PFSK-1 (cell line): ENCODE measurements around the gene ZNF618.

Experiments
- FOXP2 ChIP-seq: optimal IDR thresholded peaks from 2 replicates; pipeline ENCODE3; 2011; ENCODE audit warnings: borderline replicate concordance, control low read depth, inconsistent platforms; ENCODE audit not compliant: insufficient read depth; ENCODE audit errors: extremely low read length, extremely low read depth
- POLR2AphosphoS5 ChIP-seq: IDR thresholded peaks from 2 replicates; pipeline ENCODE4 v1.6.1; 2012; ENCODE audit warnings: low read depth, mild to moderate bottlenecking, control low read depth, low read length, moderate library complexity
- SIN3A ChIP-seq: IDR thresholded peaks from 2 replicates; pipeline ENCODE4 v1.6.1; 2012; ENCODE audit warnings: mild to moderate bottlenecking, low read length, moderate library complexity, borderline replicate concordance; ENCODE audit not compliant: insufficient read depth
- TAF1 ChIP-seq: IDR thresholded peaks from 2 replicates; pipeline ENCODE4 v1.6.1; 2012; ENCODE audit warnings: low read length, control low read depth, borderline replicate concordance; ENCODE audit not compliant: insufficient read depth
- TF ChIP-seq, protein P1 (sequence below), 2 experiments: IDR thresholded peaks; 2 replicates each; pipeline versions ENCODE4 v1.6.1 to v1.8.0; 2011 to 2012; ENCODE audit warnings: low read depth in 2 of 2, low read length in 2 of 2, control low read depth in 1 of 2, inconsistent platforms in 1 of 2, mild to moderate bottlenecking in 1 of 2, moderate library complexity in 1 of 2; ENCODE audit not compliant: insufficient read depth in 1 of 2

ZNF618 gene

DNA sequence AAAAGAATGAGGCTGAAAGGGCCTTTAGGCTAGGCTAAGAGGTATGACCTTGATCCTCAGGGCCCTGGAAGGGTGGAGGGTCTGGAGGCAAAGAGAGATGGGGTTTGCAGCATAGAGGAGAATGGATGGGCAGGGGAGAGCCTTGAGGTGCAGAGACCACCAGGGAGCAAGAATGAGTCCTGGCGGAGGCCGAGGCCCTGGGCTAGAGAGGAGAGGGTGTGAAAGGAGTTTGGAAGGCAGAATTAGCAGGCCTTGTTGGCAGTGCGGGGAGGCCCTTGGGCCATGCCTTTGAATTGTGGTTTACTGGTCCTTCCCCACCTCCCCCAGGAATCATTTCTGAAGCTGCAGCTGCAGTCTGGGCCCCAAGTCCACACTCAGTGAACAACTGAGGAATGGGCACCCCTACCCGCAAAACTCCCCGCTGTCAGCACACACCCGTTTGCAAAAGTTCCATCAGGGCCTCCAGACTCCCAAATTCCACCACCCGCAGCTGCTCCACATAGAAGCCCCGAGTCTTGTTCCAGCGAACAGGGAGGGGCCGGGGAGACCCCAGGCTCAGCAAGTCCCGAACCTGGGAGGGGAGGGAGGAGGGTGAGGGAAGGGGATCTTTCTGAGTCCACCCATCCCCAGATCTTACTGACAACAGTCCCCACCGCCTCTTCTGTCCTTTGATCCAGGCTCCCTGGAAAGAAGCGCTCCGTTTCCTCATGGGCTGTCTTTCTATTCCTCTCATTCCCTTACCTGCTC lies 220.9 kb downstream of the ZNF618 start:
- no peak for TF ChIP-seq POLR2AphosphoS5
- no peak for TF ChIP-seq FOXP2
- no peak for TF ChIP-seq TAF1
- no peak for TF ChIP-seq SIN3A
- TF ChIP-seq, protein P1, sequence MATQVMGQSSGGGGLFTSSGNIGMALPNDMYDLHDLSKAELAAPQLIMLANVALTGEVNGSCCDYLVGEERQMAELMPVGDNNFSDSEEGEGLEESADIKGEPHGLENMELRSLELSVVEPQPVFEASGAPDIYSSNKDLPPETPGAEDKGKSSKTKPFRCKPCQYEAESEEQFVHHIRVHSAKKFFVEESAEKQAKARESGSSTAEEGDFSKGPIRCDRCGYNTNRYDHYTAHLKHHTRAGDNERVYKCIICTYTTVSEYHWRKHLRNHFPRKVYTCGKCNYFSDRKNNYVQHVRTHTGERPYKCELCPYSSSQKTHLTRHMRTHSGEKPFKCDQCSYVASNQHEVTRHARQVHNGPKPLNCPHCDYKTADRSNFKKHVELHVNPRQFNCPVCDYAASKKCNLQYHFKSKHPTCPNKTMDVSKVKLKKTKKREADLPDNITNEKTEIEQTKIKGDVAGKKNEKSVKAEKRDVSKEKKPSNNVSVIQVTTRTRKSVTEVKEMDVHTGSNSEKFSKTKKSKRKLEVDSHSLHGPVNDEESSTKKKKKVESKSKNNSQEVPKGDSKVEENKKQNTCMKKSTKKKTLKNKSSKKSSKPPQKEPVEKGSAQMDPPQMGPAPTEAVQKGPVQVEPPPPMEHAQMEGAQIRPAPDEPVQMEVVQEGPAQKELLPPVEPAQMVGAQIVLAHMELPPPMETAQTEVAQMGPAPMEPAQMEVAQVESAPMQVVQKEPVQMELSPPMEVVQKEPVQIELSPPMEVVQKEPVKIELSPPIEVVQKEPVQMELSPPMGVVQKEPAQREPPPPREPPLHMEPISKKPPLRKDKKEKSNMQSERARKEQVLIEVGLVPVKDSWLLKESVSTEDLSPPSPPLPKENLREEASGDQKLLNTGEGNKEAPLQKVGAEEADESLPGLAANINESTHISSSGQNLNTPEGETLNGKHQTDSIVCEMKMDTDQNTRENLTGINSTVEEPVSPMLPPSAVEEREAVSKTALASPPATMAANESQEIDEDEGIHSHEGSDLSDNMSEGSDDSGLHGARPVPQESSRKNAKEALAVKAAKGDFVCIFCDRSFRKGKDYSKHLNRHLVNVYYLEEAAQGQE (IDR thresholded peaks at IDR 0.05; ENCODE audit: insufficient read depth in 1 of 2, low read depth in 2 of 2, low read length in 2 of 2), result no peak

DNA sequence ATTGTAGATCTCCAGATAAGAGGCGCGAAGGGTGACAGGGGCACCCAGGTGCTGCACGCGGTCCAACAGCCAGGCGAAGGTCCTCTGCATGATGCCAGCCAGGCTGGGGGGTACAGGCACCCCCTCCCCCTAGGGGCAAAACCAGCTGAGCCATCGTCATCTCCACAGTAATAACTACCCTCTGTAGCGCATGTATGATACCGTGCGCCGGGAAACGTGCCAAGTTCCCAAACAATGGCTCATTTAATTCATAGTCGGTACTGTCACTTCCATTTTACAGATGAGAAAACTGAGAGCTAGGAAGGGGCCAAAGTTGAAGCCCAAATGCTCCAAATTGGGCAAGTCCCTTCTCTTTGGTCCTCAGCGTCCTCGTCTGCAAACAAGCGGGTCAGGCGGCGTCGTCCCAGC lies 221.5 kb downstream of the ZNF618 start:
- TF ChIP-seq POLR2AphosphoS5, result no peak
- no peak for TF ChIP-seq FOXP2
- TF ChIP-seq TAF1, result no peak
- no peak for TF ChIP-seq SIN3A
- TF ChIP-seq, protein P1 (IDR thresholded peaks at IDR 0.05; ENCODE audit: insufficient read depth in 1 of 2, low read depth in 2 of 2, low read length in 2 of 2), result no peak

DNA sequence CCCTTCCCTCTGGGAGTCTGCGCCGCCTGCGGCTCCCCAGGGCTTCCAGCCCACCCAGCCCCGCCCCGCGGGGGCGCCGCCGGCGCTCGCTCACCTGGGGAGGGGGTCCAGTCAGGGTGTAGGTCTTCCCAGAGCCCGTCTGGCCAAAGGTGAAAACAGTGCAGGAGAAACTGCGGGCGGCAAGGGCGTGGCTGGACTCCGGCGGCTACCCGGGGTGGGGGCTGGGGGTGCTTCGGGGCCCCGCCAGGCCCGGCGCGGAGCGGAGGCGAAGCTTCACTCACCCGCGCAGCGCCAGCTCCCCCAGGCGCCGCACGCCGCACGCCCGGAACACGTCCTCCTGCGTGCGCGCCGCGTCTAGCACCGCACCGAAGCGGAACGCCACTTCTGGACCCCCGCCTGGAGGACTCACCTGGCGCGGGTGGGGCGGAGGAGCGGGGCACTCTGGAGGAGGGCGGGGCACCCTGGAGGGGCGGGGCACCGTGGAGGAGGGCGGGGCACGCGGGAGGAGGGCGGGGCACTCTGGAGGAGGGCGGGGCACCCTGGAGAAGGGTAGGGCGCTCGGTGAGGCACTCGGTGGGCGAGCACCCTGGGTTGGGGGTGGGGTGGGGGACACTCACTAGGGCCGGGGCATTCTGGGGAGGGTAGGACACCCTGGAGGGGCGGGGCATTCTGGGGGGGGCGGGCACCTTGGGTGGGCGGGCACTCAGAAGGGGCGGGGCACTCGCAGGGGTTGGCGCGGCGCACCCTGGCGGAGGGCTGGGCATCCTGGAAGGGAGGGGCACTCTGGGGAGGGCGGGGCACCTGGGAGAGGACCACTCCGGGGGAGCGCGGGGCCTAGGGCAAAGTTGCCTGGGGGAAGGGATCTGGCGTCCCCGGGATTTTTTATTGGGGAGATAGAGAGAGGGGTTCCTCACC lies 222.2 kb downstream of the ZNF618 start:
- no peak for TF ChIP-seq POLR2AphosphoS5
- TF ChIP-seq FOXP2, result no peak
- TF ChIP-seq, protein P1 (IDR thresholded peaks at IDR 0.05; ENCODE audit: insufficient read depth in 1 of 2, low read depth in 2 of 2, low read length in 2 of 2), result no peak
- TF ChIP-seq SIN3A, result no peak
- no peak for TF ChIP-seq TAF1

DNA sequence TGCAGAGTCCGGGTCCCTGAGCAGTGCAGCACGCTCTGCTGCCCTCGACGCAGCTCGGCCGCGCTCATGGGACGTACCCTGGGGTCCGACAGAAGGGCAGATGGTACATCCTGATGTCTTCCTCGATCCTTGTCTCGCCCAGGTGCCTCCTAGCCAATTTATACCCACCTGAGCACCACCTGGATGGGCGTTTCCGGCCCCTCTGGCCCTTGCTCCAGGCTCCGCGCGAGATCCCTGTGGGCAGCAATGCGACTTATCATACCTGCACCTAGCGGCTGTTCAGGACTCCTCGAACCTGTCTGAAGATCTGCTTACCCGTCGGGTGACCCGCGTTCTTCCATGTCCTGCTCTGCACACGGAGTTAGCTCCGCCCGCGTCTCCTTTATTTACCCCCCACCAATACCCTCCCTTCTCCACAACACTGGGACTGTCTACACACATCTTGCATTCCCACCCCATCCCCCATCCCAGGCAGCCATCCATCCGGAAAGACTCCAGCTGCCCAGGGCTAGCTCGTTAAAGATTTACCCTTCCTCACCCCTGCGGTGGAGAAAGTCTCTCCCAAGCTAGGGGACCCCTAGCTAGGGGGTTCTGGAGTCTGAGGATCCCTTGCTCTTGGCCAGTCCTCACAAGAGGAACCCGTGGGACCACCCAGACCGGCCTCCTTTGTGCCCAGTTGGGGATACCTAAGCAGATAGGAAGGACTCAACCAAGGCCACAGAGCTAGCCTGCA lies 223.0 kb downstream of the ZNF618 start, which contains the start of gene KIF12:
Gene KIF12, minus strand, starts transcription at position 357 of the 733 bp plus-strand sequence. Its CDS starts 16 bp downstream, at position 341.
- TF ChIP-seq FOXP2 (no peak), POLR2AphosphoS5 (no peak), SIN3A (no peak), TAF1 (no peak)
- TF ChIP-seq, protein P1 (IDR thresholded peaks at IDR 0.05; ENCODE audit: insufficient read depth in 1 of 2, low read depth in 2 of 2, low read length in 2 of 2), result no peak
